CD4-positive, alpha-beta T cell treated with Interleukin-12 subunit alpha and Interleukin-12 subunit beta, for 1 hour (primary cell): ENCODE data around the gene EGR2.

Experiments
- DNase-seq: peaks from one replicate; pipeline ENCODE4 v3.0.0-alpha.2; 2020

The EGR2 gene

DNA sequence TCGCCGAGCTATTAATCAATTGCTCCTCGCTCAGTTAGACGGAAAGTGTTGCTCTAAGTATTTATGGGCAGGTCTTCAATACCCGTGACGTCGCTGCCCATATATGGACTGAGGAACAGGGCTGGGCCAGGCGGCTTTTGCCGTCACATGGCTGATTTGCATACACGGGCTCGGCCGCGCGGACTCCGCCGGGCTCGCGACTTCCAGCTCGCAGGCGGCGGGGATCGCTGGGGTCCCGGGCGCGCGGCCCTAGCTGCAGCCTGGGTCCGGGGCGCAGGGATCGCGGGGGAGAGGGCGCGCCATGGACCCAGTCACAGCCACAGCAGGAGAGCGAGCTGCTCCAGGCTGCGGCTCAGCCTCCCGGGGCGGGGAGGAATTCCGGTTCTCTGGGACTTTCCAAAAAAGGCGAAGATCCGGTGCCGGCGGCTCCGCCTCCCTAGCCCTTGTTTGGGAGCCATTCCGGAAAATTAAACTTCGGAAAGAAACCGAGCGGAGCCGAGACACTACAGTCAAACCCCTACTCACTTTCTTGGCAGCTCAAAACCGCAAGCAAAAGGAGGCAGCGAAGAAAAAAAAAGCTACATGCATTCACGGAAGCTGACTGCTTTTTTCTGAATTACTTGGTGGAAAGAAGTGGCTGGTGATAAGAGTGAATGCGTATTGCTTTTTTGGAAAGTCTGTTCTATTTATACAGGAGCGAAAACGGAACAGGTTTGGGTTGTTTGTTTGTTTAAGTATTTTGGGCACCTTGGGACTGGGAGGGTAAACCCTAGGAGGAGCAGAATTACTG, at the start of gene EGR2:
TSS of gene EGR2 (minus strand) at position 36 of the 790 bp plus-strand sequence. CDS start 337 bp downstream, outside the sequence.
- peak; percentile 96 for DNase-seq

DNA sequence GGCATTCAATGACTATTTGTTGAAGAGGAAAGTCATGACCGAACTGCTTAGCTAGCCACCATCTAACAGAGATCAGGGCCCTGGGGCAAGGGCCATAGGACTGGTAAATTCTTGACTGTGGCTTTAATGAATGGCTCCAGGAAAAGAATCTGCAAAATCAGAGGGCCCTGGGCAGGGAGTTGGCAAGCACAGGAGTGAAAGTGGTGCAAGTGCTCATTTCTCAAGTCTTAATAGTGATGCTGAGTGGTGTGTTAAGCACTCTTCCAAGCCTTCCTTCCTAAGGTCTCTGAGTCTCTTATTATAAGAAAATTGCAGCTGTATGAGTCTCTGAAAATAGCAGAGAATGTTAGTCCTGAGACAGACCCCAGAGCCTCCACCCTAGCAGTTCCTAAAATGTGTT, 46.3 kb upstream of the EGR2 start:
- DNase-seq, result no peak

DNA sequence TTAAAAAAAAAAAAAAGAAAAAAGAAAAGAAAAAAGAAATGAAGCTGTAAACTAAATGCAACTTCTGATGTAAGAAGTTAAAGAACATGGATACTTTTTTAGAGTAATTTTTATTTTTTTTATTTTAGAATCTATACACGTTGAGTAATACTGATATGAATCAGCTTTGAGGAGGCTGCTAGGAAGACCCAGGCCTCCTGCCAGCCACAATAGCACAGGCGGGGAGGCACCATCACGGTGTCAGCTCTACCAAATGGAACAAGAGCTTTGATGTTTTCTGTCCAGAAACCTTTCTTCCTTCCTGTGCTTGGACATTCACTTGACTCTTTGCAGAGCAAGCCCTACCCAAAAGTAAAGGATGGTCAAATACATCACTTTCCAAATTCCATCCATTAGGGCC, 45.3 kb upstream of the EGR2 start:
- no peak for DNase-seq

DNA sequence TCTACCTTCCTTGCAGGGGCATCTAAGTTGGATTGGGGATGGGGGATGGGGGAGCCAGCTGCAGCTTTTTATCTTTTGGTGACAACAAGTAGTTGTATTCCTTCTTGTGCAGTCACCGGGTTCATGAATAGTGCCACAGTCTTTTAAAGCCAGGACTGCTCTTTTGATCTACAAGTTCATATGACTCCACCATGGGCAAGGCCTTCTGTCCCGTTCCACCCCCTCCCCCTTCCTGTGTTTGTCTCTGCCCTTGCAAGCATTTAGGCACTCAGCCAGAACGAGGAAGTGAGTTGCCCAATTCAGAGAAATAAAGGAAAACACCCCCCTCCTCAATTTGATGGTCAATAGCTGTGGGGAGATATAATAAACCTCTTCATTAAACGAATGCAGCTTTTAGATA, 44.8 kb upstream of the EGR2 start:
- DNase-seq, result no peak

DNA sequence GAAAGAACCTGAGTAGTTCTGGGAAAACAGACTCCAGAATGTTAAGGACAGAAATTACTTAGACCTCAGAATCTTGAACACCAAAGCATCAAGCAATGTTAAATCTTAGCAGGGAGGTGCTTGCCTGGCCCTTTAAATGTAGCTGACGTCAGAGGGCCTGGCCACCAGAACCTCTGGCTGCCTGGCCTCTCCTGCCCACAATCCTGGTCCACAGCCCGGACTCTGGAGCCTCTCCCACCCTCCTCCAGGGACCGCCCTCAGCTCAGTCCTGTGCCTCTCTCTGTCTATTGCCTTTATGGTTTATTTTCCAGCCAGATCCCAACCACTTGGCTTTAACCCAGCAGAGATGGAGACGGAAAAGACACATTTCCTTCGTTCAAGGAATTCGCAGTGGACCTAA, 42.2 kb upstream of the EGR2 start:
- no peak for DNase-seq

DNA sequence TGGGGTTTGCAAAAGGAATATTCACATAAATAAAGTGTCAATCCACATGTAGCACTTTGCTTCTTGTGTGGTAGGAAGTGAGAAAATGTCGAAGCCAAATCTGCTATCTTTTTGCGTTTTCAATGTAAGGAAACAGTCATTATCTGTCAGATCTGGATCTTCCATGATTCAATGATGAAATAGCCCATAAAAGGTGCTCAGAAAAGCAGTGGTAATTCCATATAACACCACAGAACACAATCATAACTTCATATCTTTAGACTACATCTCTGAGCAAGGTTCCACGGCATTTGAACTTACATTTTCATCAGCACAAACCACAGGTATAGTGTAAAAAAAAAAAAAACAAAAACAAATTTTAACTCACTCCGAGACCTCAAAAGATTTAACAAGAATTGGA, 39.9 kb upstream of the EGR2 start:
- peak; percentile 20 for DNase-seq

DNA sequence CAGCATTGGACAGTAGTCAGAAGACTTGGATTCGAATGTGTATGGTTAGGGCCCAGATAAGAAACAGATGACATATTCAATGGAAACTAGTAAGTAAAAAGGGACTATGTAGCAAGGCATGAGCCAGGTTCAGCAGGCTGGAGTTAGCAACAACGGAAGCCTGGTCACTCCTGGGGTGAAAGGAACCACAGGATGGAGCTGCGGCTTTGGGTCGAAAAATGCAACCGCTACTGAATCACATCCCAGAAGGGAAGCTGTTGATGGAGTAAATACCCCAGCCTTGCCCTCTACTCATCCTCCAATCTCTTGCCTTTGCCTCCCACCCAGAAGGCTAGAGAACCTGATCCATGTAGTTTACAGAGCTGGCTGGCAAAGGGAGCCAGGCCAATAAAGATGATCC, 37.5 kb upstream of the EGR2 start:
- peak; percentile 7 for DNase-seq

DNA sequence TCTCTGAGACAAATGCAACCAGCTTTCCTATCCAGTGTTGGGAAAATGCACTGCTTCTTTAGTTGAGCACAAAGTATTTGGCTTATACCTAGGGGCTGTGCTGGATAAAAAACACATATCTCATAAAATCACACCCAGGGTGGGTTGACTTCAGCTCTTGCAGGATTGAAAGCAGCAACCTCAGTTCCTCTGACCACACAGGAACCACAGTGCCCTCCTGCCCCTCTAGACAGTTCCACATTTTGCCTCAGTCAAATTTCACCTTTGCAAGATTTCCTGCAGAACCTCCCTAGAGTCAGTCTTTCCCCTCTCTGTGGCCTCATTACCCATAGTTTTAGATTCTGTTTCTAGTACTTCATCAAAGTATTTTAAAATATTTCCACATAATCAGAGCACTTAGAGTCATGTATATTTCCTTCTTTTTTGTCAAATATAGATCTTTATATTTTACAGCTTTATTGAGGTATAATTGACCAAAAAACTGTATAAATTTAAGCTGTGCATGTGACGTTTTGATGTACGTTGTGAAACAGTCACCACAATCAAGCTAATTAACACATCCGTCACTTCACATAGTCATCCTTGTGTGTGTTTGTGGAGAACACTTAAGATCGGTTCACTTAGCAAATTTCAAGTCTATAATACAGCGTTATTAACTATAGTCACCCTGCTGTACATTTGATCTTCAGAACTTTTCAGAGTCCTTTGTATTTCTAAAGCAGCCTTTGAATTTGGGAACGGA, 37.0 kb upstream of the EGR2 start:
- peak; percentile 13 for DNase-seq

DNA sequence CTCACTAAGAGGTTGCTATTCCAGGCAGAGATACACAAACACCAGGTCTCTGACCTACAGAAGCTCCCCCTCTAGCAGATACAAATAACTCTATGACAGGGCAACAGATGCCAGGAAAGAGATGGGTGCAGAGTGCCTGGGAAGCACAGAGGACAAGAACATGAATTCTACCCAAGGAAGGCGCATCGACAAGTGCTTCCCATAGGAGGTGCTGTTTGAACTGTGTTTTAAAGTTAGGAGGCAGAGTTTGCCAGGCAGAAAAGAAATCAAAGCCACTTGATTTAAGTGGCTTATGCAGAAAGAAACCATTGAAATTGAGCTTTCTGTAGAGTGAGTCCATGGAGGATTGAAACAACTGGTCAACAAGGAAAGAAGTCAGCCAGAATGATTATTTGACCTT, 35.3 kb upstream of the EGR2 start:
- no peak for DNase-seq

DNA sequence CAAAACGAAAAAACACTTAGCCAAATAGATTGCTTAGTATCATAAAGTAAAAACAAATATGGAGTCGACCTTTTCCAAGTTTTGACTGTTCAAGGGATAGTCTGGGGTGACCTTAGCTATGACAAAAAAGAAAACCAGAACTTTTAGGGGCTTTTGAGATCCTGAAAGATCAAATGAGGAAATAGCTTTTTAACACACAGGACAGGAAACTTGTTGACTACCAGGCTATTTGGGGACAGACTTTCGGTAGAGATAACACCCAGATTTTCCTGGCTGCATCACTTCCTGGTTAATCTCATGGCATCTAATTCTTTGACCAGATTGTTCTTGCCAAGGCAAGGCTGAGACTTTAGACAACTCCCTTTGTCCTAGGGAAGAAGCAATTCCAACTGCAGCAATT, 34.5 kb upstream of the EGR2 start:
- no peak for DNase-seq

DNA sequence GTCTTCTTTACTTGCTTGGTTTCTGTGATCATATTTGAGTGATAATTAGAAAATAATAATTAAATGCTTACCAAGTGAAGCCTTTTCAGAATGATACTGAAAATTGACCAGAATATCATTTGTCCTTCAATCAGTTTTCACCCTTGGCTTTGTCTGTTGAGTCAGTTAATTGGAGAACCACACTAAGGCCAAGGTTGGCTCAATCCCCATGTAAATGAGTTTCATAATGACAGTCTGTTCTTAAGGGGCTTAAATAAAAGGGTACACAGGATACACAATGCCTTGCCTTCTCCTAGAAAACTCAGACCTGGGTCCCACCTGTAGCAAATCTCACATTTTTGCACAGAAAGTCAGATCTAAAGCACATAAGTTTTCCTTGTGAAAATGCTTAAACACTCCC, 31.3 kb upstream of the EGR2 start:
- no peak for DNase-seq

DNA sequence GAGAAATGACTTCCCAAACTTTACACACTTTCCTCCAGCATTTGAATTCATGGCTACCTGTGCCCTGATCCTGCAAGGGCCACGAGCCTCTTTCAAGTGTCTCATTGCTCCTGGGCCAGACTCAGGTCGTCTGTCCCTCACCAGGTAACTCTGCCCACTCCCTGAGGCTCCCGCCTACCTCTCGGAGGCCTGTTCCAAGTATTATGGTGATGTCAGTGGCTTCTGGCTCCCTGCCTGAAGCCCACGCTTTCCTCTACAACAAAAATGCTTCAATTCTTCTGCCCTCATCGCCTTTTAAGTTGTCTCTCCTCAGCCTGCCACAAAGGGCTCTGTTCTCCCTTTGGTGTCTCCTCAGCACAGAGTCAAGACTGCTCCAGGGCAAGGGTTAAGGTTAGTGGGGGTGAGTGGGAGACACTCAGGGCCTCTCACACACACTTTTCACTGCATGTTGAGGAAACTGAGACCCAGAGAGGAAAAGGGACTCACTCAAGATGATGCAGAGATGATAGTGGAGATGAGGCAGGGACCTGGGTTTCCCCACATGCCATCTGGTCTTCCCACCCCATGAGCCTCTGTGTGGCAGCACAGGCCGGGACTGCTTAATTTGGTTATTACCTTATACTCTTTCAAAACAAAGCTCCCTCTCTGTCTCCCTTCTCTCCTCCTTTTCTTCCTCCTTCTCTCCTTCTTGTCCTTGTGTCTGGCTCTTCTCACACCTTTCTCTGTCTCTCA, 28.3 kb upstream of the EGR2 start:
- no peak for DNase-seq

DNA sequence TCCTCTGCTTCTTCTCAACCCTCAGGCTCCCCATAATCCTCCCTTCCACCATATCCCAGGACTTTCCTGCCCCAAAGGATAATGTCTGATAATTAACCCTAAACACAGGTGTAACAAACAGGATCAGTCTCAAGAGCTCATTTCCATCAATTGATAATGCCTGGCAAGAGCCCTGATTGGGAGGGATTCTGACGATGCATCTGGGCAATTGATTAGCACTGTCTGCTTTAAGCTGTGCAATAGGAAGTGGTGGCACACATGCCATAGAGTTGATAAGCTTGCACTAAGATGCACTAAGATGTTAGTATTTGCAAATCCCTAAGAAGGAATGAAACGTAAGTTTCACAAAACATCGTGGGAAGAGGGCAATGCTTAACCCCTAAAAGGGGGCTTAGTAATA, 27.4 kb upstream of the EGR2 start:
- no peak for DNase-seq

DNA sequence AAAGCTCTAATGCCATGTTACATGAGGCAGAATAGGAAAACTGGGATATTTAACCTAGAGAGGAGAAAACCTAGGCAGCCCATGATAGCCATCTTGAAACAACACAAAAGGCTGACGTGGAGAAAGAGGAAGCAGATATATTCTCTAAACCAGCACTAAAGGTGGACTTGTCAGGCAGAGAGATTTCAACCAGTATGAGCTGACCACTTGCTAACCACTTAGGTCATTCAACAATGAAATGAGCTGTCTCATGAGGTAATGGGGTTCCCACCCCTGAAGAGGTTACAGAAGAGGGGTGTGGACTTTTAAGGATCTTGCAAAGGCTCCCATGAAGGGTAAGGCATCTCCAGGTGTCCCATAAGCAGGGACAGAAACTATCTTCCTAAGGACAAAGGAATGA, 26.8 kb upstream of the EGR2 start:
- no peak for DNase-seq

DNA sequence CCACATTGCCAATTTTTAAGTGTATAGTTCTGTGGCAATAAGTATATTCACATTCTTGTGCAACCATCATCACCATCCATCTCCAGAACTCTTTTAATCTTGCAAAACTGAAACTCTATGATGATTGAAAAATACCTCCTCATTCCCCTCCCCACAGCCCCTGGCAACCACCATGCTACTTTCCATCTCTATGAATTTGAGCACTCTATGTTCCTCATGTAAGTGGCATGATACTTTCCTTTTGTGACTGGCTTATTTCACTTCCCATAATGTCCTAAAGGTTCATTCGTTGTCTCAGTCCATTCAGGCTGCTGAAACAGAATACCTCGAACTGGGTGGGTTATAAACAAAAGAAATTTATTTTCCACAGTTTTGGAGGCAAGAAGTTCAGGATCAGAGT, 23.4 kb upstream of the EGR2 start:
- DNase-seq, result no peak

DNA sequence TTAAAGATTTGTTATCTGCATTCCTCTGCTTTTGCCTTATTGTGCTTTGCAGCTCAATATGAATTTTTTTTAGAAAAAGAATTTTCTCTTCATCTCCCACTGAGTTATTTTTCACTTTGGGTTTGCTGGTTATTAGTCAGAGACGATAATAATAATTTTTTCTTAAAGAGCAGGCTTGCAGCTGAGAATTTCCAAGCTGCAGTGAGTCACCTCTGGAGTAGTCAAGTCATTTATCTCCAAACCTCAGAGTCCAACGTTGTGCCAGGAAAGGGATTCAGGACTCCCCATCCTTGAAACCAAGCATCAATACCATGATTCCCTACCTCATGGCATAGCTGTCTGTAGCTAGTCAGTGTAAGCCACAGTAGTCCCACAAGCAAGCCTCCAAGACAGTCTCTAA, 15.2 kb upstream of the EGR2 start:
- DNase-seq, result no peak

DNA sequence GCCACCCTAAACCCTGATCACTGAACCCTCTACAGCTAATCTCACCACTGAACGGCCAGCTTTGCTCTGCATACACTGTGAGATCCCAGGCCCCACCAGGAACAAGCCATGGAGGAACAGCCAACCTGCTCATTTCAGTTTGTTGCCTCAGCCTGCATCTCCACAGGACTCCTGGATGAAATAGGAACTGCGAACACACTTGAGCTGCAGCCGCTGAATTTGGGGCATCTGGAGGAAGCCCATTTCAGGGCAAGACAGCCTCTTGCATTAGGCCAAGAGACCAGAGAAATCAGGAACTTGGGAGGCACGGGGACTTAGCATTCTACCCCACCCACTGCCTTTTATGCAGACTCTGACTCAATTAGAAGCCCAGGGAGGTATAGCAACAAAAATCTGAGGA, 14.5 kb upstream of the EGR2 start:
- no peak for DNase-seq

DNA sequence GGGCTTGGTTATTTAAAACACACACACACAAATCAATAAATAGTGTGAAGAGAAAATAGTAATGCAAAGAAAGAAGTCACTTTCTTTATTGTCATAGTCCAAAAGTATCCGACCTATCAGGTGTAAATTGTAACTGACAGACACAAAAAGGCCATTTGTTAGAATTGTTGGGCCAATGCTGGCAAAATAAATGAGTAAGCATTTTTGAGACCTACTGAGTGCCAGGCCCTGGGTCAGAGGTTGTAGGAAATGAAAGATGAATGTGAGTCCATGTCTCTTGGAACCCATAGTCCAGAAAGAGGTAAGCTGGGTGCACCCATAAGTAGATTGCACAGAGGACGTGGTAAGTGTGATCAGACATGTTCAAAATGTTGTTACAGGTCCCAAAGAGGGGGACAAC, 13.5 kb upstream of the EGR2 start:
- DNase-seq, result no peak

DNA sequence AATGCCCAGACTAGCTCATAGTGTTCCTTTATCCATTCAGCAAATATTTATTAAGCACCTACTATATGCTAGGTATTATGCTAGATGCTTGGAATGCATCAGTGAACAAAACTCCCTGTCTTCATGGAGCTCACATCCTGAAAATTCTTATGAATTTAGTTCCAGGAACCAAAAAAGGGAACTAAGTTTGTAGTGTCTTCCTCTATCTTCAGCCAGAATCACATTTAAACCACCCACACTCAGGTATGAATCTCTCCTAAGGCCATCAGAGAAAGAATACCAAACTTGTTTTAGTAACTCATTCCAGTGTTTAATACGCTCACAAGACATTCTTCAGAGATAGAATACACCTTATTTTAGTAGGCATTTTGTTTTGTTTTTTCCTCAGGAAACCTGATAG, 10.1 kb upstream of the EGR2 start:
- no peak for DNase-seq

DNA sequence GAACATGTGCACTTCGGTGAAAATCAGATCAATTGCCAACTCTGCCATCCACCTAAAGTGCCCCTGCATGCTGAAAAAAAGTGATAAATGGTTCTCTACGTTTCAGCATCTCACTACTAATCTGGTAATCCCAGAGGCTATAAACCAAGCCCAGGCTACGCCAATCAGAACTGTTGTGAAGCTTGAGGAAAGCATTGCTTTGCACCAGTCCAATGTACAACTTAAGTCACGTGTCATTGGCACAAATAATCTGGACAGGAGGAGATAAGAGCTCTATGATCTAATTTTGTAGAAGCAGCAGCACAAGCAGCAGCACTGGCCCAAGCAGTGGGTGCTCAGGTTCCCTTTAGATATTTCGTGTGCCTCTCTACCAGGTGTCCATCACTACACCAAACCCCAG, 4.4 kb upstream of the EGR2 start:
- DNase-seq, result no peak

DNA sequence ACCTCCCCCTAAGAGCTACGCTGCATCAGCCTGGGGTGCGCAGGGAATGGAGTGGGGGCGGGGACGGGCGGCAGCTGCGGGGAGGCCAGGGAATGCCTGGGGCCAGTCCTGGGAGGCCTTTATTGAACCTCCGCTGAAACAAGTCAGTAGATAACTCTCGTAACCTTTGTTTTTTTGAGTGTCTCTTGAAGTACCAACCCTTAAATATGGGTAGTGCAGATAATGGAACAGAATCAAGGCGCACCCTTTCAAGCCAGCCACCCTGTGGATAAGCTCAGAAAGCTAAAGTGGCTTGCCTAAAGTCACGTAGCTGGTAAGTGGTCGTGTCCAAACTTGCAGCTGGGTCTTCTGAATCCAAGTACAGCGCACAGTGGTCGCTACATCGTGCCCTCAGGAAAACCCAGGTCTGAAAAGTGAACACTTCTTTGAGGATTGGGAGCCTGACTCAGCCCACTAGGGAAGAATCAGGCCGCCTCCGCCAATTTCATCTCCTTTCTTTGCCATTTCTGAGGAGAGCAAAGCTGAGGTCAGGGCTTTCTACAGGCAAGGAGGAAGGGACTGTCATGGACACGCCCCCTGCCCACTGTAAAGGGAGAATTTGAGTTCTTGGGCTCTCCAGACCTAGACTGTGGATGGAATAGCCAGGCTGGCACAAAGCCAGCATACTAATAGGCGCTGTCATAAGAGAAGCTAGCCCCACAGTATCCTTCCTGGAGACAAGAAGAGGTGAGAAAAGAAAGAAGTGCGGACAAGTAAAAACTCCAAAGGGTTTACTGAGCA, 3.2 kb upstream of the EGR2 start:
- DNase-seq, result no peak

DNA sequence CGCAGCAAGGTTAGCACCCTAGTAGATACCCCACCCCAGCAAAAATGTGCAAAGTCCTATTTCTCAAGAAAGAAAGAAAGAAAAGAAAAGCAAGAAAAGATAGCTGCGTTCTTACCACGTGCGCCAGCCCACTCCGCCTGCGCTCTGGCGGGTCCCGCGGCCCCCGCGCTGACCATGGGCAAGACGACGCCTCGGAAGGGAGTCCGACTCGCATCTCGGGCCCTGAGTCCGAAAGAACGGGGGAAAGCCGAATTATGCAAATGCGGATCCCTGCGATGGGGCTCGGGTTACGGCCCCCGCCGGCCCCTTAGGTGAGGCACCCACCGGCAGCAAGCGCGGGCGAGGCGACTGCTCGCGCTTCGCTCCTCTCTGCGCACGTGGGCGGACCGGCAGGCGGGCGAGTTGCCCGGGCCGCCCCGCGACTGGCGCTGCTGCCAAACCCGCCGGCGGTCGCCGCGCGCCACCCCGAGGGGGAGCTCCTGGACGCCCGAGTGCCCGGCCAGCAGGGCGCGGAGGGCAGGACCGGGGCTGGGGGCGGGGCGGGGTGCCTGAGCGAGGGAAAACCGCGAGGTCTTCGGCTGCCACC, 2.4 kb upstream of the EGR2 start:
- peak; percentile 52 for DNase-seq
